GM12873 (cell line): Measurements from ENCODE around the gene TTN.

Experiments
- TF ChIP-seq, protein P1 (sequence below): IDR thresholded peaks from 2 replicates; pipeline ENCODE4 v1.5.1; 2012; ENCODE audit warnings: low read depth, mild to moderate bottlenecking, moderate library complexity, low read length, control low read depth; ENCODE audit not compliant: insufficient read depth; ENCODE audit errors: missing control alignments

TTN gene

DNA sequence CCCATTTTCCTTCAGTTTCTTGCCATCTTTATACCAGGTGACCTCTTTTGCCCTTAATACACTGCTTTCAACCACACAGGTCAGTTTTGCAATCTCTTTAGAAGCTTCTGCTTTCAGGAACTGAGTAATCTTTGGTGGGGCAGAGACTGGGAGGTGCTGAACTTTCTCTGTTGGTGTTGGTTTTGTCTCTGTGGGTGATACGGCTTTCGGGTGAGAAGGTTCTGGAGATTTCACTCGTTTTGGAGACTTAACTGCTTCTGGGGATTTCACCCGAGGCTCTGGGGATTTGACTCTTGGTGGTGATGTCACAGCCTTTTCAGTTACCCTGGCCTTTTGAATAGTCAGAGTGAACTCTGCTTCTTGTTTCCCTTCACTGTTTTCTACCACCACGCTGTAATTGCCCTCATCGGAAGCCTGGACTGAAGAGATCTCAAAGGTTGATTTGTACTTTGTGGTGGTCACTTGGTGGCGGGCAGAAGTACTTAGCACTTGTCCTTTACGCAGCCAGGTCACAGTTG is 276.5 kb downstream of the TTN start:
- TF ChIP-seq, protein P1, sequence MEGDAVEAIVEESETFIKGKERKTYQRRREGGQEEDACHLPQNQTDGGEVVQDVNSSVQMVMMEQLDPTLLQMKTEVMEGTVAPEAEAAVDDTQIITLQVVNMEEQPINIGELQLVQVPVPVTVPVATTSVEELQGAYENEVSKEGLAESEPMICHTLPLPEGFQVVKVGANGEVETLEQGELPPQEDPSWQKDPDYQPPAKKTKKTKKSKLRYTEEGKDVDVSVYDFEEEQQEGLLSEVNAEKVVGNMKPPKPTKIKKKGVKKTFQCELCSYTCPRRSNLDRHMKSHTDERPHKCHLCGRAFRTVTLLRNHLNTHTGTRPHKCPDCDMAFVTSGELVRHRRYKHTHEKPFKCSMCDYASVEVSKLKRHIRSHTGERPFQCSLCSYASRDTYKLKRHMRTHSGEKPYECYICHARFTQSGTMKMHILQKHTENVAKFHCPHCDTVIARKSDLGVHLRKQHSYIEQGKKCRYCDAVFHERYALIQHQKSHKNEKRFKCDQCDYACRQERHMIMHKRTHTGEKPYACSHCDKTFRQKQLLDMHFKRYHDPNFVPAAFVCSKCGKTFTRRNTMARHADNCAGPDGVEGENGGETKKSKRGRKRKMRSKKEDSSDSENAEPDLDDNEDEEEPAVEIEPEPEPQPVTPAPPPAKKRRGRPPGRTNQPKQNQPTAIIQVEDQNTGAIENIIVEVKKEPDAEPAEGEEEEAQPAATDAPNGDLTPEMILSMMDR, result no peak

DNA sequence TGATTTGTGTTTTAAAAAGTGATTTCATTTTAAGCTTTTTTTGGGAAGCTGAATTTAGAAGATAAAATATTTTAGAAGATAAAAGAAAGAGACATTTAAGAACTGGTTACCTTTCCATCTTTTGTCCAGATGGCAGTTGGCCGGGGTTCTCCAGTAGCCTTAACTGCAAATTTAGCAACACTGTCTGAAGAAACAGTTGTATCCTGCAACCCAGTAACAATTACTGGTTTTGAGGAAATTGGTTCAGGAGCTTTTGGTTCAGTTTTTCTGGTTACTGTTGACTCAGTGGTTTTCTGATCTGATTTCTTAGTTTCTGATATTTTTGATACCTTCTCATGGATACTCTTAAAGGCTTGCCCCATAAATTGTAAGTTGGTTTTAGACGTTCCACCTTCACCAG is 277.1 kb downstream of the TTN start:
- TF ChIP-seq, protein P1, result no peak

GRCh38 chr2:178529194-178529593 is 278.0 kb downstream of the TTN start:
- TF ChIP-seq, protein P1, result no peak

GRCh38 chr2:178528647-178529046 is 278.6 kb downstream of the TTN start:
- TF ChIP-seq, protein P1, result no peak

GRCh38 chr2:178527592-178527991 is 279.6 kb downstream of the TTN start:
- TF ChIP-seq, protein P1, result no peak

DNA sequence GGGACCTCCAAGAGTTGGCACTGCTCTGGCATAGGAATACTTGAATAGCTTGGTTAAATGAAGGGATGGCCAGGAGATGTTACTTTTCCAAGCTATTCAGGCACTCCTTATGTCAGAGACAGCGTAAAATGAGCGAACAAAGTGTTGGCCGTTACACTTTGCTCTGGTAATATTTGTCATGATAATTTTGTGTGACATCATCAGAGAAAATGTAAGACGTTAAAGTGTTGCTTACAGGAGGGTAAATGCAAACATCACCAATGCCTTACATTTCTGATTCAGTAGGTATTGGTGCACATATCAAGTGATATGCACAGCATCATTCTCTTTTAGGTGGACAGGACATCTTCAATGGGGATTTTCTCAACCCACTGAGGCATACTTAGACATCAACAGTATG is 281.0 kb downstream of the TTN start:
- TF ChIP-seq, protein P1, result no peak

GRCh38 chr2:178523596-178524134 is 283.6 kb downstream of the TTN start:
- TF ChIP-seq, protein P1, result no peak
